Stimulated activated CD4-positive, alpha-beta T cell treated with anti-CD3 and anti-CD28 coated beads, TNF-alpha, amount 100 ng/mL, for 24 hours (primary cell): ENCODE measurements around the gene CSMD2.

ENCODE experiments used
- DNase-seq, 3 experiments: peaks; one replicate each; pipeline ENCODE4 v3.0.0-alpha.2; 2020; ENCODE audit warnings: low read depth in 3 of 3

Gene CSMD2

DNA sequence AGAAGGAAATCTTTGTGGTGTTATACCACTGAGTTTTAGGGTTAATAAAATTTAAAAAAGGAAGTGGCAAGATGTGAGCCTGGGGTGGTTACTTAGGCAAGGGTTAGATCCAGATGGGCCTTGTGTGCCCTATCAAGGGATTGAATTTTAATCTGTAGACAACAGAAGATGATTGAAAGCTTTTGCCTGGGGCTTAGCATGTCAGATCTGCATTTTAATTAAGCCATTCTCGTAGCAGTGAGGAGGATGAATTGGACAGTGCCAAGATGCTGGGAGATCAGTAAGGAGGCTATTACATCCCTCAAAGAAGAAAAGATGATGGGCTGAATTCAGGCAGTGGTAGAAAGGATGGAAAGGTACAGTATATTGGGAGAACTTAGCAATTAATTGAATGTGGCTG is 258.9 kb downstream of the CSMD2 start:
- no peak for DNase-seq

DNA sequence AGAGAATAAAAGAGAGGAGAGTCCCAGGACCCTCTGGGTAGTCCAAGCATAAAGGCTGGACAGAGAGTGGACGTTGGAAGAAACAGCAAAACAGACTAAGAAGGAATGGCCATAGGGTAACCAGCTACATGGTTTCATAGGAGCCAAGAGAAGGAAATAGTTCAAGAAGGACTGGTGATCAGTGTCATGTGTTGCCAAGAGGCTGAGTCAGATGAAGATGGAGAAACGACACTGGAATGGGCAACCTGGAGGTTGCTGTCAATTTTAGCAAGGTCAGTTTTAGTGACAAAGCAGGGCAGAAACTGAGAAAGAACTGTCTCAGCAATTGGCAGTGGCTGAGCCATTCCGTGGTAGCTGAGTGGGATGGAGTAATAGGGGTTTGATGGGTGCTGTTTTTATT is 259.8 kb downstream of the CSMD2 start:
- no peak for DNase-seq

DNA sequence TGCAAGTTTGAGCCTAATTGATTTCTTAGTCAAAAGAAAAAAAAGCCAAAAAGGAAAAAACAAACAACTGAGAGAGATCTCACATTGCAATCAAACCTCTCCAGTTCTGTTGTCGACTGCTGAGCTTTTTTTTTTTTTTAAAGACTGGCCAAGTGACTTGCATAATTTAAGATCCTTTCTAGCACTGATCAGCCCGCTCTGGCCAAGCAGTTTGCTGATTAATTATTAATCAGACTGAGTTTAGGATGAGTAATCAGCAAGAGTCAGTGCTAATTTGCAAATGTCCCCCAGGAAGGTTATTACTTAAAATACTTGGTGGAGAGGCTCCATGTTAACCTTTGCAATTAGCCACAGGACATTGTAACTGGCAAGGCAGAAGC is 261.8 kb downstream of the CSMD2 start:
- DNase-seq, result no peak

GRCh38 chr1:33902486-33903209 is 262.4 kb downstream of the CSMD2 start:
- no peak for DNase-seq

DNA sequence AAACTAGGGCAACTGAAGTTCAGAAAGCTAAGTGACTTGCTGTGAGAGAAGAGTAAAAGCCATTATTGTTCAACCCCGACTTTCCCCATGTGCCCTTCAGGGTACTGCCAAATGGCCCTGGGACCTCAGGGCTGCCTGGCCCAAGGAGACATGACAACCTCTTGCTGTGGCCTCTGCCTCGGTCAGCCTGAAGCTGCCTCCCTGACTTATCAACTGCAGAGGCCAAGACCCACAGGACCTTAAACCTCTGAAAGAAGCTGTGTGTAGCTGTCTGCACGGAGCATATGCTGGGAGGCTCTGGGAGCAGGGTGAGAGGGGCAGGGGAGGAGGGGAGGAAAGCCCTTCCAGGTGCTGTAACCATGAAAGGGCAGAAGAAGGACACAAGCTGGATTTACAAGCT is 265.3 kb downstream of the CSMD2 start:
- no peak for DNase-seq

GRCh38 chr1:33898881-33899280 is 266.1 kb downstream of the CSMD2 start:
- DNase-seq, result no peak

DNA sequence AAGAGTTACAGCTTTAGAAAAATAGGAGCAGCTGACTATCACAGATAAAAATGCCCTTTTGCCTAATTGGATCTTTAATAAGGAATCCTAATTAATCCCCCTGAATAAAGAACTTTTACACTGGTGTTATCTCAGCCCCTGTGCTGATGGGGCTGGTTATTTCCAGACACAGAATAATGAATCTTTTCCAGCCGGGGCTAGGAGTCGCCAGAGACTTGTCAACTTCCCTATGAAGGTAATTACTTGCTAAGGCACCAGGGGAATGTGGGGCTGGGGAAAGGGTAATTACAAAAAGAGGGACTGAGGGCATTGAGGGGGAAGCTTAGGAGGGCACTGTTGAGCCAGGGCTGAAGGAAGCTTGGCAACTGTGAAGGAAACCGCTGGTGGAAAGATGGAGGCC is 266.6 kb downstream of the CSMD2 start:
- no peak for DNase-seq

DNA sequence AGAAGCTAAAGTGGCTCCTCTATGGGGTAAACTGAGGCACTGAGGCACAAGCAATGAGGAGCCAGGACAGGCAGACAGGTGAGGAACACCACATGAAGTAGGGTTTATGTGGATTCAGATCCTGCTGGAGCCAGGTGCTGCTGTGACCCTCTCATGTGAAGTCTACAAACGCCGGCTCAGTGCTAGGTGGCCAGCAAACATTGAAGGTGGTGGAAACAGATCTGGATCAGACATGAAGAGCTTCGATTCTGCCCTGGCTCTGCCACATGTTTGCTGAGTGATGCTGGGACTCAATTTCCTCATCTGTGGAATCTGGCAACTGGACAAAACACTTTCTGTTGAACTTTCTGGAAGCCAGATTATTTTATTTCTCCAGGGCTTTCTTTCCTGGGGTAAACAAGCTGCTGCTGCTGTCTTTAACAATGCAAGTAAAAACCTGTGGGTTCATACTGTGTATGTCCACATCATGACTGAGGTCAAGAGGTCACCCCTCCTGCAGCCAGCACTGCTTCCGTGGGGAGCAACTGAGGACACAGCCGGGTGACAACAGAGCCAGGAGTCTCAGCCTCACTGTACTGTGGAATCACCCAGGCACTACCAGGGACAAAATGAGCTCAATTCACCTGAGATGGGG is 267.8 kb downstream of the CSMD2 start:
- no peak for DNase-seq

- no peak for DNase-seq
Measured at GRCh38 chr1:33895976-33896375, 269.1 kb downstream of the CSMD2 start.

- no peak for DNase-seq
Measured at GRCh38 chr1:33895396-33895795, 269.6 kb downstream of the CSMD2 start.

GRCh38 chr1:33893147-33893830 is 271.7 kb downstream of the CSMD2 start:
- DNase-seq, result no peak

DNA sequence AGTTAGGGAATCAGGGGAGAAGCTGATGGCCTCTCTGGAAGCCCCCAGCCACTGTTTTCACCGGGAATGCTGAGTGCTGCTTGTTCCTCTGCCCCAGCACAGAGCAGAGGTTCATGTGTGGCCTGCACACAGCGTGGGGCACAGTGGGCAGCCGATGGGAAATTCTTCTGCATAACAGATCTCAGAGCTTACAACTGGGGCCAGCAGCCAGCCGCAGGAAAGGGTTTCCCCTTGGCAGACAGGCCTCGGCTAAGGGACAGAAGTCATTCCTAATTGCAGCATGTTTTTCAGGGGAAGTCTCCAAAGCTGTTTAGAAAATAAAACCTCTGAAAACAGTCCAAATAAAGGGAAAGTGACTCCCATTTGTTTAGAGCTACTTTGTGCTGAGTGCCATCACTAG is 278.5 kb downstream of the CSMD2 start:
- DNase-seq, result no peak

DNA sequence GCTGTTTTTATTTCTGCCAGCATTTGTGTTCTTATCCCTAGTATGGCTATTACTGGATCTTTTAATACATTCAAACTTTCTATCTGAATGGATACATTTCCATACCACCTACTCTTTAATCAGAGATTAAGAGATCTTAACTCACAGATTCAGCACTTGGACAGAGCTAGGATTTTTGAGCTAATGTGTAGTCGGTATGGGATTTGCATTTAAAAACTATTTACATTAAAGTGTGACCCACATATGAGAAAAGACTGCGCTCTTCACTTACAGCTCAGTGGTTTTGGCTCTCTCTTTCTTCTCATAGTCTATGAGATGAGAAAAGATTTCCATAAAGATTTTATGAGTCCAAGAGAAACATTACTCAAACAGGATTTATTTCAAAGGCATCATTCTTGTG is 284.7 kb downstream of the CSMD2 start:
- DNase-seq, result no peak

DNA sequence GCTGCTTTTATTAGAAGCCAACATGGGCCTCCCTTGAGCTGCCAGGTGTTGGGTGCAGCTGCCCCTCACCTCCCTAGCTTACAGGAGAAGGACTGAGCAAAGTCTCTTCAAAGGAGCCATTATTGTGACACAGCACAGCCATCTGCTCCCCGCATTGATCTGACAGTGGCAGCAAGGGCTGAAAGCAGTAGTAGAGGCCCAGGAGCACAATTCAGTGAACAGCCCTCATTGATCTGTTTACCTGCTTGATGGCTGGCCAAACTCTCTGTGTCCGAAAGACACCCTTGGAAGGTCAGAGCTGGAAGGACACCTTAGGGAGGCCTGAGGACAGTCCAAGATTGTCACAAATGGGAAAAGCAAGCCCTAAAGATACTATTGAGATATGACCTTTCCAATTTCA is 286.6 kb downstream of the CSMD2 start:
- no peak for DNase-seq

DNA sequence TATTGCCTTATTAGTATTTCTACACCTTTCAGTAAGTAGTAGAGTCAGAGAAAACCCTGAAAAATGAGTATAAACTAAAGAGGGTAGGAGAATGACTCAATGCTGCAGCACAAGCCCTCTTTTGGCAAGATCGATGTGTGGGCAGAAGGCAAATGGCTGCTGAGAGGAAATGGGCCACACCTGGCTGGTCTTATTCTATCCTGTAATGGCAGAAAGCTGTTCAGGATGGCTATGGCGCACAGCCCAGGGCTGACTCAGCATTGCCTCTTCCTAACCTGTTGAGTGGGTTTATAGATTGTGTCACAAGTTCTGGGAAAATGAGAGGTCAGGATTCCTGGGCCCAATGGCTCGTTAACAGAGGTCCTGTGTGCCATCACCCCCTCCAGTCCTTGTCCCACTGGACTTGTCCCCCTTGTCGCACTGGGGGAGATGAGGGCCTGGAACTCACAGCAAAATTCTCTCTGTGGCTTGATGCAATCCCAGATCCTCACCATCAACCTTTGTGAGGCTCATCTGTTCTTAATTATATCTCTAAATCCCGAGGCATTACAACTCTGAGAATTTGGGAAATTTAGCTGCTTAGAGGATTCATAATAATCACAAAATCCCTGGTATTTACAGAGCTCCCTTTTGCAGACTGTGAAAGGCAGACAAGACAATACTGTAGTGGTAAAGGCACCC is 287.9 kb downstream of the CSMD2 start:
- DNase-seq, result no peak

DNA sequence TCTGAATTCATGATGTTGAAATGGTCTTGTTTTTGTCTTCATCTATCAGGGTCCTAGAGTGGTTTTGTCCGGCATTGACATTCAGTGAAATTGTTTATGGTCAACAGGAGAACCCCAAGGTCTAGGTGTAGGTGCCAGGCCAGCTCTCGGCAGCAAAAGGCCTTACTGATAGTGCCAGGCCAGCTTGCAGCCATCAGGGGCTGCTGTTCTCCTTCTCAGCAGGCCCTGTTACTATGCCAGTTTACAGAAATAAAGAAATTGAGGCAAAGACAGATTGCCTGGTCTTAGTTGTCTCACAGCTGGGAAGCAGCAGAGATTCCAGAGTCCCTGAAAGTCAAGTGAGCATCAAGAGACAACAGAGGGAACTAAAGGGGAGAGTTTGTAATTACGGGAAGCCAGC is 289.2 kb downstream of the CSMD2 start:
- DNase-seq, result no peak

DNA sequence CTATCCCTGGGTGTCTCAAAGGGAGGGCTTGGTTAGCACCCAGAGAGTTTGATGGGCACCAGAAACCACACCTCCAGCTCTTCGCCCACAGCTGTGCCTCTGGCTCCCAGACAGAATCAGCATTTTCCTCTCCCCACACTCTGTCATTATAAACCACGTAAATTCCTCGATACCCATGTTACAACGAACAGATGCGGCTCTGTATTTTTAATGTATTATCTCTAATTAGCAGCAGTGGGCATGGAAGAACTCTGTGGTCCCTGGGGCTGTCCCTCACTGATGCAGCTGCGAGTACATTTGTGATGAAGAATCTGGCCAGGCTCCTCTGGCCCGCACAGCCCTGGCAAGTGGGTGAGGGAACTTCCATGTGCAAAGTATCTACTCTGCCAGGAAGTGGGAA is 290.4 kb downstream of the CSMD2 start:
- DNase-seq, result no peak

GRCh38 chr1:33872683-33873082 is 292.3 kb downstream of the CSMD2 start:
- DNase-seq, result no peak

DNA sequence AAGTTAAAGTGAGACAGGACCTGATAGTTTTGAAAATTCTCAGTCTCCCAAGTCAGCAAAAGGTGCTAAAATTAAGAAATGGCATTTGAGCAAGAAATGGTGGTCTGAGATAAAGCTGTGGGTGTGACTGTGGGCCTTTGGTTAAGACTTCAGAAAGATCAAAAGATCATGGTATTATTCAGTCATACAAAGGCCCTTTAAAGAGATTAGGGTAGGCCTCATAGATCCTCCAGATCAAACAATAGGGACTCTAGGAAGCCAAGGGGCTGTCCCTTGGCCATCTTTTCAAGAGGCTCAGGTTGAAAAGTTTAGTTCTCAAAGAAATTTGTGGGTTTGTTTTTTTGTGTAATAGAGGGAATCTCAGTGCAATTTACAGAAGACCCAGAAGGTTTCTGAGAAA is 292.8 kb downstream of the CSMD2 start:
- DNase-seq, result no peak

DNA sequence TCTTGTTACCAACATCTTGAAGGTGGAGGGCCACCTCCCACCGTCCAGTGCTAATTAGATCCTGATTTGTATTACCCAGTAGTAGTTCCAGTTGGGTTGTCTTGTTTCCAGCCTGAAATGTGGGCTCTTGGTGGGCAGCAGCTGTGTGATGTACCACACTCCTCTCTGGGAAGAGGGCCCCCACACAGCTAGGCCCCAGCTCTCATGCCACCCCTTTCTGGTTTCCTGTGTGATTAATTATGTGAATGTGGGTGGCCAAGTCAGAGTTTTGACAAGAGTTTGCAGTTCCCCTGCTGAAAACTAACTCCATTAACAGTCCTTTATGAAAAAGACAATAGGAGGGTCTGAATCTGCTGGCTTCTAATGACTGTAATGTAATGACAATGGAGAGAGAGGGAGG is 297.3 kb downstream of the CSMD2 start:
- DNase-seq, result no peak

- no peak for DNase-seq
Measured at GRCh38 chr1:33866281-33866680, 298.7 kb downstream of the CSMD2 start.

DNA sequence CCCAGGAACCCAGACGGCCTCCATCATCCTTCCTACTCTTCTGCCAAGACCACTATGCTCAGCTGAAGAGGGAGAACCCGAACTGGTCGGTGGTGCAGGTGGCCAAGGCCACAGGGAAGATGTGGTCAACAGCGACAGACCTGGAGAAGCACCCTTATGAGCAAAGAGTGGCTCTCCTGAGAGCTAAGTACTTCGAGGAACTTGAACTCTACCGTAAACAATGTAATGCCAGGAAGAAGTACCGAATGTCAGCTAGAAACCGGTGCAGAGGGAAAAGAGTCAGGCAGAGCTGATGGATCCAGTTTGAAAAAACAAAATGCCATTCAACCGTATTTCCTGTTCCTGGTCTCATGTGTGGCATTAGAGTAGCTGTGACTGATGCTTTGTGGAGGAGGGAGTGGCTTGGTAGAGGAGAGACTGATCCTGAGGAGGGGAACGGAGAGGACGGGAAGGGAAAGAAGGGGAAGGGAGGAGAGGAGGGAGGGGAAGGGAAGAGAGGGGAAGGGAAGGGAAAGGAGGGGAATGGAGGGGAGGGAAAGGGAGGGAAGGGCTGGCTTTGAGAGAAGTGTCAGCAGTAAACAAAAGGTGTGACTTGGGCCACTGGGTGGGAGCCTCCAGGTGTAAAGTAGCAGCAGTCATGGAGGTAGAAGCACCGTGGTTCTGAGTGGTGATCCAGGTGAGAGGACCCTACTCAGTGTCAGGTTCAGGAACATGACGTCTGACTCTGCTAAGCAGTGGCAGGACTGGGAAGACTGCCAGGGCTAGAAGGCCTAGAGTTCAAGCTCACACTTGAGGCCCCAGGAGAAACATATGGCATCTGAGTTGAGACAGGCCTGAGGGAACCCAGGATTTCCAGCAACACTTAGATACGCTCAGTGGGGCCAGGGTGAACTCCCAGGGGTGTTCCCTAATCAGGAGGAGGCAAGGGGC is 300.3 kb downstream of the CSMD2 start:
- no peak for DNase-seq
